ENCODE data around the gene PES1.

DNA sequence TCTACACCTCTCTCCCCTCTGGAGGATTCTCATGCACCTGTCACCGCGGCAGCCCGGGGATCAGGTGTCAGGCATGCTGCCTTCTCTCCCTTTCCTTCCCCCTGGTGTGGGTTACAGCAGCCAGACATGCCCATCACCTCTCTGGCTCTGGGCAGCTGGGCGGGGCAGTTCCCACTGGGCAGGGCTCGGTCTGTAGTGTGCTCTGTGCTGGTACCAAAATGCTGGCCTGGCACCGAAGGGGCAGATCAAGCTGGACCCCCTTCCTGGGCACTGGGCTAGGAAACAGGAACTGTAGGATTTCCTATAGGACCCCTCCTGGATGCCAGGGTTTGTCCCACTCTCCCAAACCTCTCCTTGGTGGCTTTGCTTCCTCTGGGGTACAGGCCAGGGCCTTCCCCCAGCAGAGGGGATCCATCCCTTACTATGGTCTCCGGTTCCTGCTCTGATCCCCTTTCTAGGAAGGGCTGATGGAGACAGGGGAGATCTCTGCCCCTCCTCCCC lies 18.1 kb downstream of the PES1 start:
- no peak for TF ChIP-seq POLR2AphosphoS5 (IDR thresholded peaks at IDR 0.05)
- TF ChIP-seq, protein P1, sequence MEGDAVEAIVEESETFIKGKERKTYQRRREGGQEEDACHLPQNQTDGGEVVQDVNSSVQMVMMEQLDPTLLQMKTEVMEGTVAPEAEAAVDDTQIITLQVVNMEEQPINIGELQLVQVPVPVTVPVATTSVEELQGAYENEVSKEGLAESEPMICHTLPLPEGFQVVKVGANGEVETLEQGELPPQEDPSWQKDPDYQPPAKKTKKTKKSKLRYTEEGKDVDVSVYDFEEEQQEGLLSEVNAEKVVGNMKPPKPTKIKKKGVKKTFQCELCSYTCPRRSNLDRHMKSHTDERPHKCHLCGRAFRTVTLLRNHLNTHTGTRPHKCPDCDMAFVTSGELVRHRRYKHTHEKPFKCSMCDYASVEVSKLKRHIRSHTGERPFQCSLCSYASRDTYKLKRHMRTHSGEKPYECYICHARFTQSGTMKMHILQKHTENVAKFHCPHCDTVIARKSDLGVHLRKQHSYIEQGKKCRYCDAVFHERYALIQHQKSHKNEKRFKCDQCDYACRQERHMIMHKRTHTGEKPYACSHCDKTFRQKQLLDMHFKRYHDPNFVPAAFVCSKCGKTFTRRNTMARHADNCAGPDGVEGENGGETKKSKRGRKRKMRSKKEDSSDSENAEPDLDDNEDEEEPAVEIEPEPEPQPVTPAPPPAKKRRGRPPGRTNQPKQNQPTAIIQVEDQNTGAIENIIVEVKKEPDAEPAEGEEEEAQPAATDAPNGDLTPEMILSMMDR (IDR thresholded peaks at IDR 0.05 in 8 of 11, conservative IDR thresholded peaks at IDR 0.05 in 3 of 11): no peak
- TF ChIP-seq POLR2A (IDR thresholded peaks at IDR 0.05): no peak

All from spleen (tissue), 7 donors.